ENCODE data around the gene KRTAP10-1. TPM values are rescaled to one million over a fixed set of nuclear protein-coding genes. Genes with fewer than 3 reads are reported as not detected.
"Not testable (repeated sequence)": the region's sequence is repeated elsewhere in the genome, so short reads cannot be mapped to it uniquely, and the experiment has no call there.

Gene KRTAP10-1
- total RNA-seq, 2 experiments from 2014 or later = not detected

- ChIA-PET CTCF (interaction anchor here (1.2 to 1.3 kb wide), 2 partner anchors 36 to 210 kb away, joined by 3 to 4 read pairs; no protein-coding TSS in a partner anchor), POLR2A (no interaction called here)
- Mint-ChIP-seq H3K27ac (no peak overlapping the region), H3K4me3 (no peak overlapping the region), H3K9me3 (peaks cover 12% of the 10 kb centered on the region), H3K27me3 (peaks cover 5% of the 10 kb centered on the region), H3K36me3 (ENCODE audit: low read depth) (no peaks in the 10 kb centered on the region), H3K4me1 (ENCODE audit: low read depth) (peaks cover 6% of the 10 kb centered on the region)
- TF ChIP-seq CTCF (IDR thresholded peaks at IDR 0.05) = no peak
- intact Hi-C loops (cut with micrococcal nuclease) = no loop called here
- DNase-seq (no peak), ATAC-seq (no peak)
Observed at GRCh38 chr21:44583089-44583799, 43.2 kb upstream of the KRTAP10-1 start.

GRCh38 chr21:44582055-44582454 is 42.1 kb upstream of the KRTAP10-1 start:
- ChIA-PET POLR2A (interaction anchor here (1.3 kb wide), 1 partner anchor 14 kb away, joined by 4 read pairs; no protein-coding TSS in a partner anchor), CTCF (interaction anchor here (1.5 kb wide), 1 partner anchor 160 kb away, joined by 5 read pairs; no protein-coding TSS in a partner anchor)
- H3K36me3 Mint-ChIP-seq (ENCODE audit: low read depth) = peaks cover 4% of the 10 kb centered on the region
- H3K27ac Mint-ChIP-seq = no peak overlapping the region
- H3K27me3 Mint-ChIP-seq = peaks cover 5% of the 10 kb centered on the region
- no peak for DNase-seq
- H3K4me3 Mint-ChIP-seq = no peak overlapping the region
- ATAC-seq = no peak
- intact Hi-C loops (cut with micrococcal nuclease) = no loop called here
- peaks cover 6% of the 10 kb centered on the region for H3K4me1 Mint-ChIP-seq (ENCODE audit: low read depth)
- no peak for TF ChIP-seq CTCF (IDR thresholded peaks at IDR 0.05)
- peaks cover 19% of the 10 kb centered on the region for H3K9me3 Mint-ChIP-seq

- no peak overlapping the region for H3K27ac Mint-ChIP-seq
- H3K27me3 Mint-ChIP-seq = no peaks in the 10 kb centered on the region
- intact Hi-C loops (cut with micrococcal nuclease) = no loop called here
- no peak overlapping the region for H3K4me3 Mint-ChIP-seq
- DNase-seq (no peak), ATAC-seq (no peak)
- H3K4me1 Mint-ChIP-seq (ENCODE audit: low read depth) = peaks cover 6% of the 10 kb centered on the region
- H3K36me3 Mint-ChIP-seq (ENCODE audit: low read depth) = peaks cover 9% of the 10 kb centered on the region
- POLR2A ChIA-PET = interaction anchor here (1.3 kb wide), 1 partner anchor 13 kb away, joined by 4 read pairs; no protein-coding TSS in a partner anchor
- TF ChIP-seq CTCF (IDR thresholded peaks at IDR 0.05) = no peak
- peaks cover 25% of the 10 kb centered on the region for H3K9me3 Mint-ChIP-seq
- CTCF ChIA-PET = interaction anchor here (1.5 kb wide), 1 partner anchor 161 kb away, joined by 5 read pairs; no protein-coding TSS in a partner anchor
Observed at GRCh38 chr21:44581158-44581557, 41.2 kb upstream of the KRTAP10-1 start.

- CTCF ChIA-PET = interaction anchor here (1.5 kb wide), 1 partner anchor 162 kb away, joined by 5 read pairs; no protein-coding TSS in a partner anchor
- intact Hi-C loops (cut with micrococcal nuclease); DNase-seq; H3K4me3 Mint-ChIP-seq; H3K4me1 Mint-ChIP-seq (ENCODE audit: low read depth); ATAC-seq; POLR2A ChIA-PET; H3K36me3 Mint-ChIP-seq (ENCODE audit: low read depth); H3K27me3 Mint-ChIP-seq; H3K27ac Mint-ChIP-seq: not testable (repeated sequence)
- peaks cover 25% of the 10 kb centered on the region for H3K9me3 Mint-ChIP-seq
Observed at GRCh38 chr21:44580231-44580821, 40.3 kb upstream of the KRTAP10-1 start, which contains the start of gene KRTAP10-5. Gene KRTAP10-5 (minus strand): TSS chr21:44580604. CDS start chr21:44580578, 26 bp downstream.

- peaks cover 9% of the 10 kb centered on the region for H3K36me3 Mint-ChIP-seq (ENCODE audit: low read depth)
- peaks cover 2% of the 10 kb centered on the region for H3K27me3 Mint-ChIP-seq
- no peak overlapping the region for H3K4me3 Mint-ChIP-seq
- intact Hi-C loops (cut with micrococcal nuclease) = no loop called here
- no peak for TF ChIP-seq CTCF (IDR thresholded peaks at IDR 0.05)
- ChIA-PET POLR2A (no interaction called here), CTCF (no interaction called here)
- no peak overlapping the region for H3K27ac Mint-ChIP-seq
- ATAC-seq (no peak), DNase-seq (no peak)
- H3K4me1 Mint-ChIP-seq (ENCODE audit: low read depth) = peaks cover 6% of the 10 kb centered on the region
- peaks cover 25% of the 10 kb centered on the region for H3K9me3 Mint-ChIP-seq
Observed at GRCh38 chr21:44579833-44580144, 39.8 kb upstream of the KRTAP10-1 start.
